GM18511 (cell line): ENCODE measurements around the gene PRPSAP1.
A peak's percentile ranks its signal among the peaks of the same experiment; 100 is the strongest.

Source experiments
- ATAC-seq: cut with Tn5 transposase; IDR thresholded peaks from one replicate; pipeline ENCODE4 v1.9.1; 2021; ENCODE audit warnings: mild to moderate bottlenecking, moderate library complexity; ENCODE audit not compliant: unreplicated experiment

The PRPSAP1 gene

DNA sequence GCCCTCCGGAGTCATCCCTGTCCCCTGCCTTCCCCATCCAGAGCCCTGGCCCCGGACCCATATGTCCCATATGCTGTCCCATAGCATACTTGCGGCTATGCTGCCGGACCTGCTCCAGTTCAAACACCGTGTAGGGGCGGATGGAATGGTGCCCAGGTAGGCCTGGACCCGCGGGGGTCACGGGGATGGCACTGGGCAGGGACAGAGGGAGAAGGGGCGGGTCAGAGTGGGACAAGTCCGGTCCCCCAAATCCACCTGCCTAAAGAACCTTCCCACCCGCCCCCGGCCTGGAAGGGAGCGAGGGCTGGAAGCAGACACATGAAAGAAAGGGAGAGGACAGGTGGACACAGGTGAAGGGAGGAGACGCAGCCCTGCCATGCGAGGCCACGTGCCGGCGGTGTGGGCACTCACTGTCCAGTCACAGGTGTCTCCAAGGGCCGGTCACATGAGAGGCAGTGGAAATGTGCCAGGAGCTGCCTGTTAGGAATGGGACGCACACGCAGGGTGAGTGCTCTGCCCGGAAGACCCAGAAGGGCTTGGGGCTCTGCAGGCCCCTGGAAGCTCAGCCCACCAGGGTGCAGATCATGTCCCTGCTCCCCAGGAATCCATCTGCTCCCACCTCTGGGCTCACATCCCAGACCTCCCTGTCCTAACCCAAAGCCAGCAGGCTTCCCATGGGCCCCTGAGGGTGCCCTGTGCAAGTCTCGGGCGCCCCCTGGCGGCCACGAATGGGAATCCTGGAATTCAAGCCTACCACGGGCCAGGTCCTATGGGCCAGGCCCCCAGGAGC is 74.6 kb downstream of the PRPSAP1 start:
- ATAC-seq: no peak

DNA sequence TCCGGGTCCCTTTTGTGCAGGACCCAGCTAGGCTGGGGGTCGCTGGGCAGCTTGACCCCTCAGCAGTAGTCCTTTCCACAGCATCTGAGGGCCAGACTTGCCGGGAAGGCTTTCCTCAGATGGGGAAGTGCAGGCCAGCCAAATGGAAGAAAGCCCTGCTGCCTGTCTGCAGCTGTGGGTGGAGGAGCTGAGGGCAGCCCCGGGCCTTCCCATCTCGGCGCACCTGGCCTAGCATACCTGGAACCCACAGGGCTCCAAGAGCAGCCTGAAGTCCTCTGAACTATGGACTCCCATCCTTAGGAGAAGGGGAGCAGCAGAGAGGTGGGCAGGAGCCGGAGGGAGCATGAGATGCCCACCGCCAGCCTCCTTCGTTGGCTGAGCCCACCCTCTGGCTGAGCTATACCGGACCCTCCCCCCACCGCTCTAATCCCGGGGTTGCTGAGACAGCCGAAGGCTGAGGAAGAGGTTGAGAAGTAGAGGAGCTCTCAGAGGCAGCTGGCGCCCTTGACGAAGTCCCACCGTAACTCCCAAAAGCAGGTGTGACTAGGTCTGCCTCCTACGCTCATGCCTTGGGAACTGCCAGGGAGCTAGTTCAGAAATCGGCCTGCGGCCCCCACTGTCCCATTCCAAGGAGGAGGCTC is 75.3 kb downstream of the PRPSAP1 start:
- no peak for ATAC-seq

DNA sequence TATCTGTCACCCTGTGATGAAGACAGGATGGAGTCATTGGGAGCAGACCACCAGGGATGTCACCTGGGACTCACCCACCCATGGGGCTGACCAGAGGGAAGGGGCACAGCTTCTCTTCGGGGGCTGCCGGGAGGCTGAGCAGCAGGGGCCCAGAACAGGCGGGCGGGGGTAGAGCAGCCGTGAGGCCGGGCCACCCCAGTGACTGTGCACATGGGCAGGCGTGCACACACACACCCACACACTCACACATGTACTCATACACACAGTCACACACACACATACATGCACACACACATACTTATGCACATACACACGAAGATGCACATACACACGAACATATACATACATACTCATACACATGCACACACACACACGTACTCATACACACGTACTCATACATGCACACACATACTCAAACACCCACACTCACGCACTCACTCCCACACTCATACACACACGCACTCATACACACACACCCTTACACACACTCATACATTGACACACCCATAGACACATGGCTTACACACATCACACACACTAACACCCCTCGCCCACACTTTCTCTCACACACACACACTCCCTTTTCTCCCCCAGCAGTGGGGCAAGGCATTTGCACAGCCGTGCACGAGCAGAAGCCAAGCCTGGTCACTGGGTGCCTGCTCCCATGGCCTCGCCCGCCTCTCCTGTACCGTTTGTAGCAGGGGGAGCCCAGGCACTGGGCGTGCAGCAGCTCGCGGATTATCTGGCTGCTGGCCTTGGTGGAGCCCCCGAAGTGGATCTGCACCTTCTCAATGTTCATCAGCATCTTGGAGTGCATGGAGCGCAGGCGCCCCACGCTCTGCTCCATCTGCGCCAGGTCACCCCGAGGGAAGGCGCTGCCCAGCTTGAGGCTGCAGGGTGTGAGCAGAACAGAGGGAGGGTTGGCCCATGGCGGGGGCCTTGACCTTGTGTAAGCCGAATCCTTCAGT is 76.1 kb downstream of the PRPSAP1 start:
- ATAC-seq: no peak

DNA sequence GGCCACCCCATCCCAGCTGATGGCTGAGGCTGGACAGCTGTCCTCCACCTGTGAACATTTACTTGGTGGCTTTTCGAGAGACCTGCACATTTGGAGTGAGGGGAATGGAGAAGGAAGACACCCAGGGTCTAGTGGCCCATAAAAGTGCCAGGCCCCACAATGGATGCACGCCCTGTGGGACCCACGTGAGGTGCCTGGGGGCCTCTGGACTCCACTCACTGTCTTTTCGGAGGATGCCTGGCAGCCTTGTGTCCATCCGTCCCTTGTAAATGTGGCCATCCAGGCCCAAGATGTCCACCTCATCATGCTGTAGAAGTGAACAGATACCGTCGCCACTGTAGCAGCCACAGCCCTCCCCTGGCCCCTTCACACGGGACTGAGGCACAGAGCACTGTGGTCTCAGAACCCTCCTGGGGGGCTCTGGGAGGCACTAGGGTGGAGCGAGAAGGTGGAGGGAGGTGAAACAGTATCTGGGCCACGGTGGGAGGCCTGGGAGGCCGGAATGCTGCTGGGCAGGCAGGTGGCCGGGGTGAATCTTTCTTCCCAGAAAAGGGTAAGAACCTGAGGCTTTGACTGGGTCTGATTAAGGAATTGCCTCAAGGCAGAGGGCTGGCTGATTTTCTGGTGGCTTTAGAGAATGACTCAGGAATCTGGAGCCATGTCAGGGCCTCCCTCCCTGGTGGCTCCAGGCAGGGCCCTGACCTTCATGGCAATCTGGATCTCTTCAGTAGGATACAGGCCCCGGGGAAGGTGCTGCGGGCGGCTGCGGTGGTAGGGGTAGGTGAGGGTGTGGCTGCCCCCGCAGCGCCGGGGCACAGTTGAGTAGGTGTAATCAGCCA is 77.0 kb downstream of the PRPSAP1 start:
- no peak for ATAC-seq

DNA sequence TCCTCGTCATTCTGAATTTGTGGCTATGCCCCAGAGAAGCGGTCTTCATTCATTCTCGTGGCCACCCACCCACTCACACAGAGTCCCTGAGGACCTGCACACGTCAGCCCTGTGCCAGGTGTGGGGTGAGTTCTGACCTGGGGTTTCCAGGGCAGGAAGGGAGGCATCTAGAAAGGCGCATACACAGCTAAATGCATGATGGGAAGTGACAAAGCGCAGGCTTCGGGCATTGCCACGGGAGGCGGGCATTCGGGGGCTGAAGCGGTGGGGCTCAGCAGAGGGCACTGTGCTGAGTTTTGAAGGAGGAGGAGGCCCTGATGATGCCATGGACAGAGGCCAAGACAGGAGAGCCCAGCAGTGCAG is 77.7 kb downstream of the PRPSAP1 start:
- ATAC-seq: no peak

DNA sequence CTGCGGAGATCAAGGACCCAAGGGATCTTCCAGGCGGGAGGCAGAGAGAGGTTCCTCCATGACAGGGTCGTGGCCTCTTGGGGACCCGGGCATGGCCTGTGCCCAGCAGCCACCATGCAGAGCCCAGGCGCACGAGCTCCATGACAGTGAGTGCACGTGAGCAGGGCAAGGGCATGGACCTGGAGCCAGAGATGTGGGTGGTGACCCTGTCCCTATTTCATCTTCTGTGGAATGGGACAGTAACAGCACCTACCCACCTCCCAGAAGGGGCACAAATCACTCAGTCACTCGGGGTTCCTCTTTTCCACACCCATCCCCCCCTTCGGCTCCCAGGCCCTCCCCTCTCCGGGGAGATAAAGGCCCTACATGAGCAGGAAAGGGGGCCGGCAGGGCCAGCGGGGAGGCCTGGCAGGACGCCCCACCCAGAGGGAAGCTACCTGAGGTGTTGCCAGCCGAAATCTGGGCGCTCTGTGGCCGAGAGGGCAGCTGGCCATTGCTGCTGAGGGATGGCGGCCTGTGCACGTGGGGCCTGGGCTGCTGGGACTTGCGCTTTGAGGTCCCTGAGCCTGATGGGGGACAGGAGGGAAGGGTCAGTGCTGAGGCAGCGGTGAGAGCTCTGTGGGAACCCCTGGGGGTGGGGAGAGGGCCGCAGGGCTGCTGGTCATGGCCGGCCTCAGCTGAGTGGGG is 78.2 kb downstream of the PRPSAP1 start:
- no peak for ATAC-seq

DNA sequence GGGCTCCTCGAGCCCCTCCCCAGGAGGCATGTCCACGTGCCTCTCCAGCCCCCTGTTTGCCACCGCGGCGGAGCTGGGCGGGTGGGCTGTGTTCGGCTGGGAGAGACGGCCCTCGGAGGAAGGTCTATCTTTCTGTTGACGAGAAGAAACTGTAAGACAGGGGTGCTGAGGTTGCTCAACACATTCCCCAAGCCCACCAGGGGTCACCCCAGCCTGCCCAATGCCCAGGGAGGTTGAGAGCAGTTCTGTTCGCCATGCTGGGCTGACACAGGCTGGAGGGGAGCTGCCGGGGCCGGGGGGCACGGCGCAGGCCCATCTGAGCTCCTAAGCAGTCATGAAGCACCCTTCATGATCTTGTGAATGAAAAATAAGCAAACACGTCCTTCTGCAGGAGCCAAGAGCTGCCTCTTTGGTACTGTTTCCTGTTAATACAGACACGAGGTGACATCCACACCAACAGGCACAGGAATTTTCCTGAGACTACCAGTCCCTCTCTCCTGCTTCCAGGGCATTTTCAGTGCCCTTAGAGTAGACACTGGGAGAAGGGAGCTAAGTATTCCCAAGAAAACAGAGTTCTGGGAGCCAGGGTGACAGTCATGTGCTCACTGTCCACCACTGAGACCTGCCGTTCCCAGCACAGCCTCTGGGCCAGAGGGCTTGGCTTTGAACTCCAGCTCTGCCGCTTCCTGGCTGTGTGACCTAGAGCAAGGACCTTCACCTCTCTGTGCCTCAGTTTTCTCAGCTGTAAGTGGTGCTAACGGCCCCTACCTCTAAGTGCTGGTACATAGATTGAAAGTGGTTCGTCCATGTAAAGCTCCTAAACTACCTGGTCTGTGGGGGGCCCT is 79.4 kb downstream of the PRPSAP1 start:
- no peak for ATAC-seq

DNA sequence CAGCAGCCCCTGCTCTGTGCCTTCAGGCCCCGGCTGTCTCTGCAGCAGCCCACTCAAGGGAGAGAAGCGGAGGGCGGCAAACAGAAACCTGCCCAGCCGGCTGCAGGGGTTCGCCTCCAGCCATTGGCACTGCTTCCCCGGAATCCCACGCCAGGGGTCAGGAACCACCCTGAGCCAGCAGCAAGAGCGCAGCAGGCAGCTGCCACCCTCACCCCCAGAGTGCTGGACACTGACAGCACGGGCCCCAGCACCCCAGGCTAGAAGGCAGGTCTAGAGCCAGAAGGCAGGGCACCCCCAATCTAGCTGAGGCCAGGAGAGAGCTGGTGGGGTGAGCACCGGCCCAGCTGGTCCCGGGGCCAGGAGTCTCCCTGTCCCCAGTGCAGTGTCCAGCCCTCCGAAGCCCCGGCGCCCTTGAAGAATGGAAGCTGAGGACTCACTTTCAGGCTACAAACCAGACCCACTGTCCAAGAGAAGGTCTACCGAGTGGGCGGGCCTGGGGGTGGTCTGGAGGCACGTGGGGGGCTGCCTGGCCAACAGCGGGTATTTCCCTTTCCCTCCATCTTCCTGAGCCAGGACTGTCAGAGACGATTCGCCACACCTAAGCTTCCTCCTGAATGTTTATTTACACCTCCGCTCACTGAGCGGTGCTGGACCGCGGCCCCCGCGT is 80.1 kb downstream of the PRPSAP1 start:
- no peak for ATAC-seq

DNA sequence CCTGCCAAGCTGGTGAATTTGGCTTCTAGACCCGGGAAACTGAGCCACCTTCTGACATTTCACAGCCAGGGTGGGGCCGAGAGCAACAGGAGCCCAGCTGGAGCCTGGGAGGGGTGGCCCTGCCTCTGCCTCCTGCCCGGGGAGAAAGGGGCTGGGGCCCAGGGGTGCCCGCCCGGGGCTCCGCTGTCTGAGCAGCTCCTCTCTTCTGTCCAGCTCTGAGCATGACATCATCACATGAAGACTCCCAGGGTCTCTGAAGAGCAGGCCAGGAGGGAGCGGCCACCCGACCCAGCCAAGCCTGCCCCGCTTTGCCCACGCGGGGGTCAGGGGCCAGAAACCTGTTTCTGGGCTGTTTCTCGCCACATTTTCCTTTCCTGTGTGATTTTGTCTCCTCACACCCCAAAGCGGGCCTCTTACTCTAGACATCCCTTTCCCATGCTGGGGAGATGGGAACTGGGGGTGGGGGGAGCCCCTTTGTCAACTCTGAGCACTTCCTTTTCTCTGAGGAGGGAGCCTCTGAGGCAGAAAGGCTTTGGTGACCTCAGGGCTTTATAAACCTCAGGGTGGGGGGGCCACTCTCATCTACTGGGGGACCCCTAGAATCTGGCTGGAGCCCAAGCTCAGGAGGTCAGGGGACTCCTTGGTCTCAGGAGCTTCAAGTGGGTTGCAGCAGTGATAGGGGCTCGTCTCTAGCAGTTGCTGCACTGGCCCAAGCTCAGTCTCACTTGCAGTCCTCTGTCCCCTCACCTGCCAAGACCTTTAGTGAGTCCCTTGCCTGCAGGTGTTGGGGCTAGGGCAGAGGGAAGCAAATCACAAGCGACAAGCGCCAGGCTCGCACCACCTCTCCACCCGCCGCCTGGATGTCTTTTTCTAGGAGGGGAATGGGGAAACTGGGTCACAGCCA is 80.9 kb downstream of the PRPSAP1 start:
- ATAC-seq: peak; percentile 34

DNA sequence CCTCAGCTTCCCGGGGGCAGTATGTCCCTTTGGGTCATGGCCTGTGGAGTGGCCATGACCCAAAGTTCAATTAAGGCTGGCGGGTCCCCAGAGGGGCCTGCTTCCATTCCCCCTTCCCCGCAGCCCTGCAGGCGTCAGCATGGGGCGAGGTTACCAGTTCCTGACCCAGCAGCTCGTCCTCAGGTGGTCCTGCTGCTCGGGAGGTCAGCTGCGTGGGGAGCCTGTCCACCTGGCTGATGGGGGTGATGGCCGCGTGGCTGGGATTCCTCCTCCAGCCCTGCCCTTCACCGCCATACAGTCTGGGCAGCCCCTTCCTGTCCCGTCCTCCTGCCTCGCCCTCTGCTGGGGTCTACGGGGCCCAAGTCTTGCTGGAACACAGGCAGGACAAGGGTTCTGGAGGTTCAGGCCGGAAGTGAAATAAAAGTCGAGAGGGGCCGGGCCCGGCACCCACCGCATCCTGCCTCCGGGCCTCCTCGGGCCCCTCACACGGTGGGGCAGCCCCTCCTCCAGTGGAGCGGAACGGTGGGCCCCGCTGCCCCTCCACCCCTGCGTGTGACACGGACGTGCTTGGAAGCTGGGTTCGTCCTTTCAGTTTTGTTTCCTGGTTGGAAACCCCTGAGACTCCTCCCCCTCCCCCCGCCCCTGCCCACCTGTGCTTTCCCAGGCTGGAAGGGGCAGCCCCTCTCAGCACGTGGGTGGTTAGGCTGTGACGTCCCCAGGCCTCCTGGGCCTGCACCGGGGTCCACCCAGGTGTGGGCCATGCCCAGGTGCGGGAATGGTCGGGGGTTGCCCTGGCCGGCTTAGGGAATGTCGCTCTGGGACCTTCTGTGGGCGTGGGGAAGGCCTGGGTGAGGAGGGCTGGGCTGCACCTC is 81.8 kb downstream of the PRPSAP1 start:
- peak; percentile 54 for ATAC-seq

DNA sequence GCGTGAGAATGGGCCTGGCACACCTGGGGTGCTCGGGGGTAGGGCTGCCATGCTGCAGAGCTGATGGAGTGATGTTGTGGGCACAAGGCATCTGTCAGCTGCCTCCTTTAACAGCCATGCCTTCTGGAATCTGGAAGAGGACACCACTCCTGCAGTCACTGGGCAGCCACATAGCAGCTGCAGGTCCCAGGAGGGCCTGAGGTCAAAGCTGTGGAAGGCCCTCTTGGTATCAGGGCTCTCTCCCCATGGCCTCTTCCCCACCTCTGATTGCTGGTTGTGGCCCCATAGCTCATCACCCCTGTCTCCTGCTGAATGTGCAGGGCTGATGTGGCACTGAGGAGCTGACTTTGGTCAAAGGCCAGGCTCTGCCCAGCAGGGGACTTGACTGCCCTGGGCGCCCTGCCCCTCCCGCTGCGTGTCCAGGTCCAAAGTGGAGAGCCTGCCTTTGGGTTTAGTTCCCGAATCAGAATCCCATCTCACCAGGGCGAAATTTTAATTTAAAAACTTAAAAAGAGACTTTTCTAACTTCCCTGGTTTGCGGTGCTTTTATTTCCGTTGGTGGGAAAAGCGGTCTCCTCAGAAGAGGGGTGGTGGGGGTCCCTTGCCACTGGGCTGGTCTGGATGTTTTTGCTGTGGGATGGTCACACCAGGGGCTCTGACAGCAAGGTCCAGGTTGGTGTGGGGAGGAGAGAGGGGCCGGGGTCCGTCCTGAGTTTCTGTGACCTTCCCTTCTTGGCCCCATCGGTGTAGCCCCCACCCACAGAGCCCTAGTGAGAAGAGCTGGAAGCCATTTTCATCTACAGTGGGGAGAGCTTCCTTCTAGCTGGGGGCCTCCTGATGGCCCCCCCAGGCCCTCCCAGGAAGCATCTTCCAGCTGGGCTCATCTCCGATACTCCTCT is 82.7 kb downstream of the PRPSAP1 start:
- no peak for ATAC-seq

DNA sequence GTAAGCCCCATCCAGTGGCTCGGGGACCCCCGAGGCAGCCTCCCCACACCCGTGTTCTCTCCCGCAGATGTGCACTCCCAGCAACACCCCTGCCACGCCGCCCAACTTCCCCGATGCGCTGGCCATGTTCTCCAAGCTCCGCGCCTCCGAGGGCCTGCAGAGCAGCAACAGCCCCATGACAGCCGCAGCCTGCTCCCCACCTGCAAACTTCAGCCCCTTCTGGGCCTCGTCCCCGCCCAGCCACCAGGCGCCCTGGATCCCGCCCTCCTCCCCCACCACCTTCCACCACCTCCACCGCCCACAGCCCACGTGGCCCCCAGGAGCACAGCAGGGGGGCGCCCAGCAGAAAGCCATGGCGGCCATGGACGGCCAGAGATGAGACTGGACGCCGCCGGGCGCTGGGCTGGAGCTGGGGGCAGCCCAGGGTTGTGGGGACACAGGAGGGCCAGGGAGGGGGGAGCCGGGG is 83.6 kb downstream of the PRPSAP1 start:
- no peak for ATAC-seq

DNA sequence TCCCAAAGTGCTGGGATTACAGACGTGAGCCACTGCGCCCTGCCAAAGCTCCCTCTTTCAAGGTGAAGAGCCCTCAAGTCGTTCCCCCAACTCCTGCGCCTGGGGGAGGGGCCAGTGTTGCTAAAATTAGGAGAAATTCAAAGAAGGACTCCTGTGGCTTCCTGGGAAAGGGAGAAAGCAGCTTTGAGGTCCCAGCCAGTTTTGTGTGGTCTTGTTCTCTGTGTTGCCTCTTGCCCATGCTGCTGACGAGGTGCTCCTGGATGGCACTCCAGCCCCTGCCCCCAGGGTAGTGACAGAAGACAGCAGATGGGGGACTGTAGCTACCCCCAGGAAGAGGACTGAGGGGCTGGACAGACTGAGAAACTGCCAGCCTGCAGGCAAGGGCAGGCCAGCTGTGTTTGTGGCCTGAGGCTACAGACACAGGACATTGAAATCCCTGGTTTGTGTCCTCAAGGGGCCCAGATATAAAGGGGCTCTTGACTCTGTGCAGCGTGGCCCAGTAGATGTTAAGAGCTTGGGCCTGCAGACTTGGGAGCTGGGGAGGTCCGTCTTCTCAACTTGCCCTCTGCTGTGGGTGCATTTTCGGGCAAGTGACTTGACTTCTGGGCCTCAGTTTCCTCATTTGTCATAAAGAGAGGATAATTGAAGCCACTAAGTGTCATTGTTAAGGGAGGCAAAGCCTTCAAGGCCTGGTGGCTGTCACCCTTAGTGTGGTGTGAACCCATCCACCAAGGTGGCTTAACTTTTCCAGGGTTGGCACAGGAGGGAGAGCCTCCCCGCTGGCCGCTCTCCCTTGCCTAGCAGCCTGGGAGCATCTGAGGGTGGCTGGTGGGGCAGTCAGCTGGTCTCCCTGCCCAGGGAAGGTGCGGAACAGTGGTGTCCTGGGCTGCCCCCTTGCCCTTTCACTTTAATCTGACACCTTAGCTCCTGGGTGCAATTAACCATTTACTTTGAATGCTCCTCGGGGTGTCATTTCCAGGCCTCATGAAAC is 84.4 kb downstream of the PRPSAP1 start:
- no peak for ATAC-seq

DNA sequence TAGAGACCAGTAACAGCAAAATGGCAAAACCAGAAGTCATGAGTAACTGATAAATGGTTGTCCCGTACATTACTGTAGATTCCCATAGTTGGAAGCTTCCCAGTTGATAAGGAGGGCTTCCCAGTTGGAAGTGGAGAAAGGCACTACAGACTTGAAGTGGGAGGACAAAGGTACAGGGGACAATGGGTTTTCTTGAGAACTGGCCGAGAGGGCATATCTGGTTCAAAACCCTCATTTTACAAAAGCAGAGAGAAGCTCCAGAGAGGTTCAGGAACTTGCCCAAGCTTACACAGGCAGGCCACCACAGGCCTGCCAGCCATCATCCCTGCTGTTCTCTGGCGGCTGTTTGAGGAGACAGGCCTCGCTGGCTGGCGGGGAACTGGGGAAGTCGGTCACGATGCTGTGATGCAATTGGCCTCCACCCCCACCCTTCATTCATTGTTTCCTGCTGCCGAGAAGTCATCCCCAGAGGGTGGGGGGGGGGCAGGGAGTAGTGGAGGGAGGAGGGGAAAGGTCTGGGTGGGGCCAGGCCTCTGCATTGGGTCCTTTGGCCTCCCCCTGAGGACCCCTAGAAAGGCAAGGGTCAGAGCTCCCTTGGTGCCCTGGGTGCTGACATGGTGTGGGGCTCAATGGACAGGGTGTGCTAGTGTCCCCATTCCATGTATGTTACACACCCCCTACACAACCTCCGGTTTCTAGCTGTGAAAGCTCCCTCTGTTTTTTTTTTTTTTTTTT is 85.5 kb downstream of the PRPSAP1 start:
- no peak for ATAC-seq
